Activated CD4-positive, alpha-beta memory T cell treated with anti-CD3 and anti-CD28 coated beads for 36 hours (primary cell): ENCODE measurements around the gene SEC14L5. TPM values are rescaled to one million over a fixed set of nuclear protein-coding genes. Genes with fewer than 3 reads are reported as not detected.
A peak's percentile ranks its signal among the peaks of the same experiment; 100 is the strongest.
"Not testable (repeated sequence)": the region's sequence is repeated elsewhere in the genome, so short reads cannot be mapped to it uniquely, and the experiment has no call there.

Experiments used
- CTCF ChIA-PET: fragments of 350-600 bp; sonication (Branson Sonifier 250); formaldehyde crosslinking; loops from one replicate; lab custom pipeline; 2021; ENCODE audit warnings: antibody characterized with exemption, inconsistent platforms; lab: Charles Lee
- POLR2A ChIA-PET: fragments of 350-600 bp; sonication (Branson Sonifier 250); formaldehyde crosslinking; loops from one replicate; lab custom pipeline; 2021; ENCODE audit warnings: antibody characterized with exemption; lab: Charles Lee
- DNase-seq: peaks from one replicate; pipeline ENCODE4 v3.0.0-alpha.2; 2020
- H3K27ac Mint-ChIP-seq: one replicate; pipeline ENCODE4 v1.8.0; 2021; ENCODE audit warnings: mixed read lengths
- H3K27me3 Mint-ChIP-seq: one replicate; pipeline ENCODE4 v1.8.0; 2021; ENCODE audit warnings: mixed read lengths
- H3K36me3 Mint-ChIP-seq: one replicate; pipeline ENCODE4 v1.8.0; 2021; ENCODE audit warnings: mixed read lengths
- H3K4me1 Mint-ChIP-seq: one replicate; pipeline ENCODE4 v1.8.0; 2021; ENCODE audit warnings: low read depth, mixed read lengths
- H3K4me3 Mint-ChIP-seq: one replicate; pipeline ENCODE4 v1.8.0; 2021; ENCODE audit warnings: mild to moderate bottlenecking, mixed read lengths
- H3K9me3 Mint-ChIP-seq: one replicate; pipeline ENCODE4 v1.8.0; 2021; ENCODE audit warnings: mixed read lengths
- intact Hi-C: fragments of 100-400 bp; cut with micrococcal nuclease; formaldehyde crosslinking; loops from one replicate; pipeline ENCODE4 v1.15.1; 2023
- total RNA-seq, 2 experiments: library from RNA; stranded (reverse); gene quantifications; one replicate each; pipeline ENCODE4 v1.2.3, GENCODE V29; 2021

SEC14L5 gene
- total RNA-seq, 2 experiments from 2014 or later = 0.07 TPM; not detected in 1

DNA sequence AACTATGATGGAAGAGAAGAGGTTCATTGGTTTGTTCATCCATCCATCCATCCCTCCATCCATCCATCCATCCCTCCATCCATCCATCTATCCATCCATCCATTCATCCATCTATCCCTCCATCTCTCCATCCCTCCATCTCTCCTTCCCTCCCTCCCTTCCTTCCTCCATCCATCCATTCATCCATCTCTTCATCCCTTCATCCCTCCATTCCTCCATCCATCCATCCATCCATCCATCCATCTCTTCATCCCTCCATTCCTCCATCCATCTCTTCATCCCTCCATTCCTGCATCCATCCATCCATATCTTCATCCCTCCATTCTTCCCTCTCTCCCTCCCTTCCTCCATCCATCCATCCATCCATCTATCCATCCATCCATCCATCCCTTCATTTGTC, 11.2 kb upstream of the SEC14L5 start:
- H3K36me3 Mint-ChIP-seq = no peaks in the 10 kb centered on the region
- no peak for DNase-seq
- H3K27ac Mint-ChIP-seq = no peak overlapping the region
- no peaks in the 10 kb centered on the region for H3K9me3 Mint-ChIP-seq
- POLR2A ChIA-PET = no interaction called here
- peaks cover 5% of the 10 kb centered on the region for H3K27me3 Mint-ChIP-seq
- CTCF ChIA-PET = no interaction called here
- no peak overlapping the region for H3K4me3 Mint-ChIP-seq
- no peaks in the 10 kb centered on the region for H3K4me1 Mint-ChIP-seq
- intact Hi-C loops = no loop called here

DNA sequence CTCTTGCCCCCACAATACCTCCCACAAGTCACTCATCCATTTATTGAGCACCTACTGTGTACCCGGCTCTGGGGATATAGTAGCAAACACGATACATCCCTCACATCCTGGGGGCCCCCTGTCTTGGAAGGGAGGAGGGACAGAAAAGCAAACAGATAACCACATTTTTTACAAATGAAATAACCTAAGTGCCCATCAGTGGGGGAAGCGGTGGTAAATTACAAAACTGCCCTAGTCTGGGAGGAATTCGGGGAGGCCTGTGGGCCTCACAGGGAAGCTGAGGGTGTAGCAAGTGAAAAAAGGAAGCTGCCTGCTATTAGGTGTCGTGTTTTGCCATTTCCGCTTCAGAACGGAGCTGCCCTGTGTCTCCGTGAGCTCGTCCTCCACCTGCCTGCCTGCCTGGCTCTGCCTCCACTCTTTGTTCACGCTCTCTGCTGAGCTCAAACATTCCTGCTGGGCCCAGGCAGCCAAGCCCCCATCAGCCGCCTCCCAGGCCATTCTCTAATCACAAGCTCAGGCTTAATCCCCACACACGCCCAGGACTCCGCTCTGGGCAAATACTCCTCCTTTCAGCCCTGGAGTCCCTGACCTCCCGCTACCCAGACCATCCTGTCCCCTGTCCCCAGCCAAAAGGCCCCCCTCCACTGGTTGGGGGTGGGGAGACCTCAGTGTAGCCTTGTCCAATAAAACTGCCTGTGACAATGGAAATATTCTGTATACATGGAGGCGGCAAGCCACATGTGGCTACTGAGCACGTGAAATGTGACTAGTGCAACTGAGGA, 10.2 kb upstream of the SEC14L5 start:
- ChIA-PET POLR2A (no interaction called here), CTCF (no interaction called here)
- DNase-seq = no peak
- intact Hi-C loops = no loop called here
- no peak overlapping the region for H3K4me3 Mint-ChIP-seq
- H3K4me1 Mint-ChIP-seq = no peaks in the 10 kb centered on the region
- H3K36me3 Mint-ChIP-seq = no peaks in the 10 kb centered on the region
- H3K27ac Mint-ChIP-seq = no peak overlapping the region
- H3K9me3 Mint-ChIP-seq = no peaks in the 10 kb centered on the region
- H3K27me3 Mint-ChIP-seq = peaks cover 4% of the 10 kb centered on the region

DNA sequence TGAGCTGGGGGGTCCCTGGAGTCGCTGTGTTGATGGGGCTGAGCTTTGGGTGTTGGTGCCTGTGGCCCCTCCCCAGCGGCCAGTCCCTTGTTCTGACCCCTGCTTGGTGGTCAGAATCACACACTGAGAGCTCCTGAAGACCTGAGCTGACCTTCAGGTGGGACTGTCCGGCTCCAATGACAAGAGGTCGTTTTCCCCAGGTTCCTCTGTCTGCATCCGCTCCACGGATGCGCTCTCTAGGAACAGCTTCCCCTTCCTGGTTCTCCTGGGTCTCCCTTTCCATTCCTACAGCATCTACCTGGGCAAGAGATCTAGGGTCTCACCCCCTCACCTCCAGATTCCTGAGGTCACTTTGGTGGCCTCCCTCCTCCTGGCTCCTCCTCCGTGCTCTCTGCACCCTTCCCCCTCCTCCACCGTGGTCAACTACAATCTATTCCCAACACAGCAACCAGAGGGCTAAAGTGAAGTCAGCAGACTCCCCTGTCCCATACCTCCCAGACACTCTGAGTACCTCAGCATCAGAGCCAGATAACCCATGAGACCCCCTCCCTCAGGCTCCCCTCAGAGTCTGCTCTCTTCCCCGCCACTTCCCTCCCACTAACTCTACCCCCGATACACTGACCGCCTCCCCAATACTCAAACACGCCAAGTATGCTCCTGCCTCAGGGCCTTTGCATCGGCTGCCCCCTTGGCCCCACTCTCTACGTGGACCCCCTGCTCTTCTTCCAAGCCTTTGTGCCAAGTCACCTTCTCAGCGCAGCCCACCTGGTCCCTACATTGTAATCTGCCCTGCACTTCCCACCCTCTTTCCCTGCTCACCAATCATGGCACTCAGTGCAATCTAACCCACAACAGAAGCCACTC, 9.0 kb upstream of the SEC14L5 start:
- ChIA-PET CTCF (no interaction called here), POLR2A (no interaction called here)
- DNase-seq = no peak
- H3K27ac Mint-ChIP-seq = no peak overlapping the region
- H3K4me3 Mint-ChIP-seq = no peak overlapping the region
- H3K4me1 Mint-ChIP-seq = no peaks in the 10 kb centered on the region
- intact Hi-C loops = no loop called here
- H3K36me3 Mint-ChIP-seq = no peaks in the 10 kb centered on the region
- peaks cover 7% of the 10 kb centered on the region for H3K27me3 Mint-ChIP-seq
- H3K9me3 Mint-ChIP-seq = no peaks in the 10 kb centered on the region

DNA sequence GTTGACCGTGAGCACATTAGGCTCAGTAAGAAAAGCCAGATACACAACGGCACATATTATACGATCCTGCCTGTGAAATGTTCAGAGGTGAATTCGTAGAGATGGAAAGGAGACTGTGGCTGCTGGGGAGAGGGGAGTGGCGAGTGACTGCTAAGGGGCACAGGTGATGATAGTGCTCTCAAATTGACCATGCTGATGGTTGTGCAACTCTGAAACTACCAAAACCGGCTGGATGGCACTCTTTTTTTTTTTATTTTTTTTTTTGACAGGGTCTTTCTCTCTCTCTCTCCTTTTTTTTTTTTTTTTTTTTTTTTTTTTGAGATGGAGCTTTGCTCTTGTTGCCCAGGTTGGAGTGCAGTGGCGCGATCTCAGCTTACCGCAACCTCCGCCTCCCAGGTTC, 8.1 kb upstream of the SEC14L5 start:
- H3K27ac Mint-ChIP-seq = no peak overlapping the region
- H3K27me3 Mint-ChIP-seq = peaks cover 9% of the 10 kb centered on the region
- no peaks in the 10 kb centered on the region for H3K36me3 Mint-ChIP-seq
- no peaks in the 10 kb centered on the region for H3K9me3 Mint-ChIP-seq
- no peak for DNase-seq
- ChIA-PET CTCF (no interaction called here), POLR2A (no interaction called here)
- no peak overlapping the region for H3K4me3 Mint-ChIP-seq
- H3K4me1 Mint-ChIP-seq = no peaks in the 10 kb centered on the region
- intact Hi-C loops = no loop called here

DNA sequence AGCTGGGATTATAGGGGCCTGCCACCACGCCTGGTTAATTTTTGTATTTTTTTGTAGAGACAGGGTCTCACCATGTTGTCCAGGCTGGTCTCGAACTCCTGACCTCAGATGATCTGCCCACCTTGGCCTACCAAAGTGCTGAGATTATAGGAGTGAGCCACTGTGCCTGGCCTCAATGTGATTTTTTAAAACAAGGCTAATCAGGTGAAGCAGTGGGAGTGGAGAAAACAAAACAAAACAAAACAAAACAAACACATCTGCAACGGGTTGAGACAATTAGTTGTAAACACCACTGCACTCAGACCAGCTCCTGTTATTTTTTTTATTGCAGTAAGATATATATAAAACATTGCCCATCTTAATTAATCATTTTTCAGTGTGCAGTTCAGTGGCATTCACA, 6.5 kb upstream of the SEC14L5 start:
- H3K27me3 Mint-ChIP-seq = peaks cover 15% of the 10 kb centered on the region
- intact Hi-C loops, CTCF ChIA-PET: not testable (repeated sequence)

DNA sequence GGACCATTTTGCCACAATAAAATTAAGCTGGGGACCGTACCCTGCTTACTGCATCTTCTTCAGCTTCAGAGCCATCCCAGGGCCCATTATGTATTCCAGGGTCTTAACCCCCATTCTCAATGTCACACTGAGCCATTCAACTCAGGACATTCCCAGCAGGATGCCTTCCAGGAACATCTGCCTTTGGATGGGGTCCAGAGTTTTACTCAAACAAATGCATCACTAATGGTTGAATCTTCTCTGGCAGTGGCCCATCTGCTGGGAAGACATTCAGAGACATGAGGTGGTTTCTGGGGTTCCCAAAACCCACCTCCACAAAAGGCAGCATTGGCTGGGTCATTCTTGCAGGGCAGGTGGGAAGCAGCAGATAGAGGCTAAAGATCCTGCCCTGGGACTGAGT, 3.4 kb upstream of the SEC14L5 start:
- H3K36me3 Mint-ChIP-seq = no peaks in the 10 kb centered on the region
- no peaks in the 10 kb centered on the region for H3K9me3 Mint-ChIP-seq
- ChIA-PET POLR2A (no interaction called here), CTCF (no interaction called here)
- peaks cover 15% of the 10 kb centered on the region for H3K4me1 Mint-ChIP-seq
- no peak overlapping the region for H3K4me3 Mint-ChIP-seq
- intact Hi-C loops = no loop called here
- H3K27ac Mint-ChIP-seq = no peak overlapping the region
- no peak for DNase-seq
- peaks cover 25% of the 10 kb centered on the region for H3K27me3 Mint-ChIP-seq

More for the DNA sequence above, 6.5 kb upstream of the SEC14L5 start:
- H3K4me1 Mint-ChIP-seq, H3K36me3 Mint-ChIP-seq, H3K27ac Mint-ChIP-seq, DNase-seq, H3K9me3 Mint-ChIP-seq, POLR2A ChIA-PET, H3K4me3 Mint-ChIP-seq: not testable (repeated sequence)

DNA sequence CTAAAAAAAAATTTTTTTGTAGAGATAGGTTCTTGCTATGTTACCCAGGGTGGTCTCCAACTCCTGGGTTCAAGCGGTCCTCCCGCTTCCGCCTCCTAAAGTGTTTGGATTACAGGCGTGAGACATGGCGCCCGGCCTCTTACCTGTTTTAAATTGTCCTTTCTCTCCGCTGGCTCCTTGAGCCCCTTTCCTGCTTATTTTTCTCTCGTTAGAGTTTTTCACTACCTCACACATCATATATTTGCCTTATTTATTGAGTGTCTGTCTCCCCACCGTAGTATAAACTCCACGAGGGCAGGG, 760 bp upstream of the SEC14L5 start:
- Mint-ChIP-seq H3K4me3 (peak overlapping the region; percentile 66), H3K27ac (no peak overlapping the region)
- intact Hi-C loops = no loop called here

DNA sequence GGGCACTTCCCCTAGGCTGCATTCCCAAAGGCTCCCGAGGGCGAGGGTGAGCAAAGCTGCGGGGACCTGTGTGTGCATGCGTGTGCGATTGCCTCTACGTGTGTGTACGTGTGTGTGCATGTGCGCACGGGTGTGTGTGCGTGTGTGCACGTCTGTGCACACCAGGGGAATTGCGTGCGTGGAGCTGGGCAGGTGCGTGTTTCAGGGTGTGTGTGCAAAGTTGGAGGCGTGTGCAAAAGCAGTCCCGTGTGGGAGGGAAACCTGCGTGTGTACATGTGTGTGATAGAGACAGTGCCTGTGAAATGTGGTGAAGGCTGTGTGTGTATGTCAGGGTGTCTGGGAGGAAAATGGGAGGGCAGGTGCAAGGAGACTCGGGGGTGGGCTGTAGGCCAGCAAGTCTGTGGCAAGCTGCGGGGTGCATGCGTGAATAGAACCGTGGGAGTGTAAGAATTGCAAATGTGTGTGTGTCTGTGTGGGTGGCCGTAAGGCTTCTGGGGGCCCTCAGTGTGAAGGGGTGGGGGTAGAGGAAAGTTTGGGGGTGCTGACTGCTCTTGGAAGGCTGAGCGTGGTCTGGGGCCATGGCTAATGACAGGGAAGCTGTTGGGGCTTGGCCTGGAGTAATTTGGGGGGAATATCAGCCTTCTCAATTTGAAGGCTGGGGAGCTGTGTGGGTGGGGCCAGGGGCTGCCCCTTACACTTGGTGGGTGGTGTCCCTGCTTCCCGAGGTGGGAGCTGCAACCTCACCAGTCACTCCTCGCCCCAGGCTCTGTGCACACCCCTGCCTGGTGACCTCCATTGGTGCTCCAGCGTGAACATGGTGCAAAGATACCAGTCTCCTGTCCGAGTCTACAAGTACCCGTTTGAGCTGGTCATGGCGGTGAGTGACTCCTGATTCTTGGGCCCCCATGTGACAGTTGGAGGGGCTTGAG, 644 bp downstream of the SEC14L5 start:
- POLR2A ChIA-PET = no interaction called here
- intact Hi-C loops = loop anchor here (1.0 kb wide), 1 partner anchor 155 kb away; no protein-coding TSS in a partner anchor
- DNase-seq = no peak
- peaks cover 25% of the 10 kb centered on the region for H3K27me3 Mint-ChIP-seq
- H3K4me1 Mint-ChIP-seq = peaks cover 15% of the 10 kb centered on the region
- no peak overlapping the region for H3K27ac Mint-ChIP-seq
- H3K4me3 Mint-ChIP-seq = peak overlapping the region; percentile 35
- no peaks in the 10 kb centered on the region for H3K36me3 Mint-ChIP-seq
- no peaks in the 10 kb centered on the region for H3K9me3 Mint-ChIP-seq
- CTCF ChIA-PET = interaction anchor here (0.7 kb wide), 1 partner anchor 133 kb away, joined by 3 read pairs; no protein-coding TSS in a partner anchor

More for the DNA sequence above, 760 bp upstream of the SEC14L5 start:
- peaks cover 28% of the 10 kb centered on the region for H3K27me3 Mint-ChIP-seq
- POLR2A ChIA-PET = no interaction called here
- no peaks in the 10 kb centered on the region for H3K36me3 Mint-ChIP-seq
- H3K9me3 Mint-ChIP-seq = no peaks in the 10 kb centered on the region
- DNase-seq = no peak
- H3K4me1 Mint-ChIP-seq = peaks cover 15% of the 10 kb centered on the region
- CTCF ChIA-PET = no interaction called here

DNA sequence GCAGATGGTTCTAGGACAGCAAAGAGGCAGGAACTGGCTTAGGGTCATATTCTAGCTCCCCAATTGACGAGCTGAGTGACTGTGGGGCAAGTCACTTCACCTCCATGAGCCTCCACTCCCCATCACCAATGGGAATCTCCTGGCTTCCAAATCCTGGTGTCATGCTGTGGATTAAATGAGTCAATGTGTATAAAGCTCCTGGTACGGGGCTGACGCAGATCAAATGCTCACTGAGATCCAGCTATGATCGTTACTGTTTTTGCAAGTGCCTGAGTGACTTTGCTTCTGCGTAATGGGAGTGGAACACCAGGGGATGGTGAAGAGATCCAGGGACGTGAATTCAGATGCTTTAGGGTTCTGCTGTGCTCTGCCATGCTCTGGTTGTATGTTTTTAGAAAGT, 2.4 kb downstream of the SEC14L5 start:
- H3K27me3 Mint-ChIP-seq = peaks cover 21% of the 10 kb centered on the region
- ChIA-PET CTCF (no interaction called here), POLR2A (no interaction called here)
- peaks cover 15% of the 10 kb centered on the region for H3K4me1 Mint-ChIP-seq
- H3K27ac Mint-ChIP-seq = no peak overlapping the region
- H3K4me3 Mint-ChIP-seq = no peak overlapping the region
- DNase-seq = no peak
- intact Hi-C loops = no loop called here
- H3K36me3 Mint-ChIP-seq = no peaks in the 10 kb centered on the region
- H3K9me3 Mint-ChIP-seq = no peaks in the 10 kb centered on the region

DNA sequence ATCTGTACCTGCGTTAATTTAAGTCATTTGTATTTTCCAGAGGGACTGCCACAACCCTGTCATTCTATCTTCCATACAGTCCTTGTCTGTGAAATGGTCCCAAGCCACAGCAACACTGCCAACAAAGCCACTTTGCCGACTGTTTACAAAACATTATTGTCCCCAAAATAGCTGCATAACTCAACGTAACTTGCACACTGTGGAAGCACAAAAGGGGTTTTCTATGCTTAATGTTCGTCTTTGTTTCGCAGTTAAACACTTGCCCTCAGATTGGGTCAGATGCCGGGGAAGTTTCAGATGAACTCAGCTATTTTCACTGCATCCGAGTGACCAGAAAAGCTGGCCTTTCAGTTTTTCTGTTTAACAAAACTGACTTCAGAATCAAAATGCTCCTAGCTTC, 4.6 kb downstream of the SEC14L5 start:
- intact Hi-C loops = no loop called here
- ChIA-PET POLR2A (no interaction called here), CTCF (no interaction called here)
- H3K4me1 Mint-ChIP-seq = peaks cover 8% of the 10 kb centered on the region
- DNase-seq = no peak
- no peak overlapping the region for H3K4me3 Mint-ChIP-seq
- H3K27me3 Mint-ChIP-seq = peaks cover 14% of the 10 kb centered on the region
- no peak overlapping the region for H3K27ac Mint-ChIP-seq
- H3K9me3 Mint-ChIP-seq = no peaks in the 10 kb centered on the region
- H3K36me3 Mint-ChIP-seq = no peaks in the 10 kb centered on the region

DNA sequence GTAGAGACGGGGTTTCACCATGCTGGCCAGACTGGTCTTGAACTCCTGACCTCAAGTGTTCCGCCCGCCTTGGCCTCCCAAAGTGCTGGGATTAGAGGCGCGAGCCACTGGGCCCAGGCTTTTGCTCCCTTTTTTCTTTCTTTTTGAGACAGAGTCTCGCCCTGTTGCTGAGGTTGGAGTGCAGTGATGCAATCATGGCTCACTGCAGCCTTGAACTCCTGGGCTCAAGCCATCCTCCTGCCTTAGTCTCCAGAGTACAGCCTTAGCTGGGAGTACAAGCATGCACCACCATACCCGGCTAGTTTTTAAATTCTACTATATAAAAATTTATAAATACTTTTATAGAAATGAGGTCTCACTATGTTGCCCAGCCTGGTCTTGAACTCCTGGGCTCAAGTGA, 5.4 kb downstream of the SEC14L5 start:
- H3K36me3 Mint-ChIP-seq, CTCF ChIA-PET, H3K9me3 Mint-ChIP-seq, H3K27ac Mint-ChIP-seq, intact Hi-C loops, H3K4me3 Mint-ChIP-seq, H3K4me1 Mint-ChIP-seq, POLR2A ChIA-PET, DNase-seq: not testable (repeated sequence)
- H3K27me3 Mint-ChIP-seq = peaks cover 12% of the 10 kb centered on the region
